Fibroblast of mammary gland (primary cell): ENCODE data around the gene EIF4A3.

Source experiments
- DNase-seq: peaks from one replicate; pipeline ENCODE4 v3.0.0-alpha.2; 2010; ENCODE audit warnings: low read depth
- H3K4me3 ChIP-seq: 2 replicates; pipeline ENCODE4 v1.5.1; 2011; ENCODE audit warnings: low read depth, mild to moderate bottlenecking, low read length, moderate library complexity; ENCODE audit not compliant: control insufficient read depth
- TF ChIP-seq, protein P1 (sequence below): conservative IDR thresholded peaks from 2 replicates; pipeline ENCODE4 v1.5.1; 2011; ENCODE audit warnings: low read depth, low read length, inconsistent platforms; ENCODE audit not compliant: control insufficient read depth, insufficient read depth

Gene EIF4A3

DNA sequence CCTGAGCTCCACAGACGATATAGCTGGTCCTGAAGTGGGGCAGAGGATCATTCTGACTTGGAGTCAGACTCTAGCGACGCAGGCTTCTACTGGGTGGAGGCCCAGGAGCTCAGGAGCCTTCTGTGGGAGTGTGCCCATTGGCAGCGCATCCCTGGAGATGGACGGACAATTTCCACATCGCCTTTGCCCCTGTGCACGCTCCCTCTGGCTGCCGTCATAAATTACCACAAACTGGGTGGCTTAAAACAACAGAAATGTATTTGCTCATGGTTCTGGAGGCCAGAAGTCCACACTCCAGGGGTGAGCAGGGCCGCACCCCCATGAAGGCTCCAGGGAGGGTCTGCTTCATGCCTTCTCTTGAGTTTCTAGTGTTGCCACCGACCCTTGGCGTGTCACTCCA lies 29.8 kb upstream of the EIF4A3 start:
- TF ChIP-seq, protein P1, sequence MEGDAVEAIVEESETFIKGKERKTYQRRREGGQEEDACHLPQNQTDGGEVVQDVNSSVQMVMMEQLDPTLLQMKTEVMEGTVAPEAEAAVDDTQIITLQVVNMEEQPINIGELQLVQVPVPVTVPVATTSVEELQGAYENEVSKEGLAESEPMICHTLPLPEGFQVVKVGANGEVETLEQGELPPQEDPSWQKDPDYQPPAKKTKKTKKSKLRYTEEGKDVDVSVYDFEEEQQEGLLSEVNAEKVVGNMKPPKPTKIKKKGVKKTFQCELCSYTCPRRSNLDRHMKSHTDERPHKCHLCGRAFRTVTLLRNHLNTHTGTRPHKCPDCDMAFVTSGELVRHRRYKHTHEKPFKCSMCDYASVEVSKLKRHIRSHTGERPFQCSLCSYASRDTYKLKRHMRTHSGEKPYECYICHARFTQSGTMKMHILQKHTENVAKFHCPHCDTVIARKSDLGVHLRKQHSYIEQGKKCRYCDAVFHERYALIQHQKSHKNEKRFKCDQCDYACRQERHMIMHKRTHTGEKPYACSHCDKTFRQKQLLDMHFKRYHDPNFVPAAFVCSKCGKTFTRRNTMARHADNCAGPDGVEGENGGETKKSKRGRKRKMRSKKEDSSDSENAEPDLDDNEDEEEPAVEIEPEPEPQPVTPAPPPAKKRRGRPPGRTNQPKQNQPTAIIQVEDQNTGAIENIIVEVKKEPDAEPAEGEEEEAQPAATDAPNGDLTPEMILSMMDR: no peak
- no peak overlapping the region for H3K4me3 ChIP-seq
- DNase-seq: no peak

DNA sequence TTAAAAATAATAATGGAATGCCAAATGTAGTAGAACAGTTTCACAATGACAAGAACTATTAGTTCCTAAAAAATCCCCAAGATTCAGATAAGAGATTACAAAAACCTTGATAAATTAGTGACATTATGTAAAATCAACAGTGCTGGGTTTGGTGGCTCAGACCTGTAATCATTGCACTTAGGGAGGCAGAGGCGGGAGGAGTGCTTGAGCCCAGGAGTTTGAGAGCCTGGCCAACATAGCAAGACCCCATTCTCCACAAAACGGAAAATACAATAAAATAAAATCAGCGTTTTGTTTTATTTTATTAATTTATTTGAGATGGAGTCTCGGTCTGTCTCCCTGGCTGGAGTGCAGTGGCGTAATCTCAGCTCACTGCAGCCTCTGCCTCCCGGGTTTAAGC lies 27.0 kb upstream of the EIF4A3 start:
- no peak overlapping the region for H3K4me3 ChIP-seq
- TF ChIP-seq, protein P1: no peak
- no peak for DNase-seq

GRCh38 chr17:80173126-80173525 lies 26.2 kb upstream of the EIF4A3 start:
- no peak for DNase-seq
- H3K4me3 ChIP-seq: no peak overlapping the region
- TF ChIP-seq, protein P1: no peak

GRCh38 chr17:80171681-80172080 lies 24.8 kb upstream of the EIF4A3 start:
- no peak for DNase-seq
- TF ChIP-seq, protein P1: no peak
- no peak overlapping the region for H3K4me3 ChIP-seq

GRCh38 chr17:80169784-80170500 lies 23.0 kb upstream of the EIF4A3 start, which contains the start of gene CARD14:
Gene CARD14 (plus strand): TSS chr17:80170030. CDS start chr17:80181439, 11,409 bp downstream.
- no peak within 1 kb of the TSS for H3K4me3 ChIP-seq
- no peak for DNase-seq
- TF ChIP-seq, protein P1: no peak

DNA sequence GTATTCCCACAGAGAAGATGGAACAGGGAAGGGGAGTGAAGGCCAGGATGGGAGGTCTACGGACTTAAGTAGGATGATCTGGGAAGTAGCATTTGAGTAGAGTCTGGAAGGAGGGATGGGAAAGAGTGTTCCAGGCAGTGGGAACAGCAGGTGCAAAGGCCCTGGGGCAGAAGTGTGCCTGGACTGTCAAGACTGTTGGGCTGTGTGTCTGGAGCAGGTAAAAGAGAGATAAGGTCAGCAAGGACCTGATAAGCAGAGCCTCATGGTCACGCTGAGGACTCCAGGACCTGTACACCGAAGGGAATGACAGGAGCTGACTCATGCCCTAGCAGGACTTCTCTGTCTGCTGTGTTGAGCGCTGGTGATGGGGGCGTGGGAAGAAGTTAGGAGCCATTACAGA lies 22.2 kb upstream of the EIF4A3 start:
- no peak overlapping the region for H3K4me3 ChIP-seq
- TF ChIP-seq, protein P1: no peak
- DNase-seq: no peak
